HepG2 (cell line): Measurements from ENCODE around the gene IL15RA. TPM values are rescaled to one million over a fixed set of nuclear protein-coding genes. Genes with fewer than 3 reads are reported as not detected.

ENCODE experiments used
- AHDC1 ChIP-seq: sonication (generic); formaldehyde crosslinking; IDR thresholded peaks from 2 replicates; pipeline ENCODE4 v1.5.1; 2020; ENCODE audit warnings: mild to moderate bottlenecking, missing genetic modification reagents, borderline replicate concordance
- DDIT3 ChIP-seq: sonication (generic); formaldehyde crosslinking; IDR thresholded peaks from 2 replicates; pipeline ENCODE4 v1.4.0; 2020; ENCODE audit warnings: mild to moderate bottlenecking, missing genetic modification reagents
- HNRNPLL ChIP-seq: fragments of 200-400 bp; formaldehyde crosslinking; IDR thresholded peaks from 2 replicates; pipeline ENCODE4 v1.6.1; 2017; ENCODE audit warnings: mild to moderate bottlenecking, low read depth, low read length; ENCODE audit not compliant: poor library complexity, severe bottlenecking
- KAT7 ChIP-seq: IDR thresholded peaks from 2 replicates; pipeline ENCODE4 v1.6.1; 2018; ENCODE audit warnings: borderline replicate concordance, missing compliant biosample characterization
- MED8 ChIP-seq: sonication (generic); formaldehyde crosslinking; IDR thresholded peaks from 2 replicates; pipeline ENCODE4 v1.8.1; 2023; ENCODE audit warnings: mild to moderate bottlenecking, missing genetic modification reagents; ENCODE audit not compliant: insufficient replicate concordance
- MYC ChIP-seq: sonication (generic); formaldehyde crosslinking; IDR thresholded peaks from 2 replicates; pipeline ENCODE4 v1.9.0; 2021; ENCODE audit warnings: missing genetic modification reagents, borderline replicate concordance
- RBM39 ChIP-seq: fragments of 200-400 bp; formaldehyde crosslinking; IDR thresholded peaks from one replicate; pipeline ENCODE4 v1.6.1; 2018; ENCODE audit warnings: antibody characterized with exemption, mild to moderate bottlenecking, low read depth, low read length; ENCODE audit not compliant: poor library complexity, severe bottlenecking
- UBTF ChIP-seq: sonication (generic); formaldehyde crosslinking; IDR thresholded peaks from 2 replicates; pipeline ENCODE4 v1.4.0; 2020; ENCODE audit warnings: mild to moderate bottlenecking, missing genetic modification reagents
- ZFP36L2 ChIP-seq: sonication (generic); formaldehyde crosslinking; IDR thresholded peaks from 2 replicates; pipeline ENCODE4 v1.4.0; 2020; ENCODE audit warnings: missing genetic modification reagents
- ZFY ChIP-seq: sonication (generic); formaldehyde crosslinking; IDR thresholded peaks from 2 replicates; pipeline ENCODE4 v1.4.0; 2020; ENCODE audit warnings: missing genetic modification reagents
- ZNF234 ChIP-seq: sonication (generic); formaldehyde crosslinking; conservative IDR thresholded peaks from 2 replicates; pipeline ENCODE4 v1.5.1; 2020; ENCODE audit warnings: mild to moderate bottlenecking, missing genetic modification reagents
- ZNF329 ChIP-seq: sonication (generic); formaldehyde crosslinking; IDR thresholded peaks from 2 replicates; pipeline ENCODE4 v1.9.0; 2021; ENCODE audit warnings: low read depth, mild to moderate bottlenecking, missing genetic modification reagents
- ZNF451 ChIP-seq: sonication (generic); formaldehyde crosslinking; IDR thresholded peaks from 2 replicates; pipeline ENCODE4 v1.5.0; 2020; ENCODE audit warnings: mild to moderate bottlenecking, missing genetic modification reagents
- ZNF724P ChIP-seq: sonication (generic); formaldehyde crosslinking; IDR thresholded peaks from 2 replicates; pipeline ENCODE4 v1.8.0; 2022; ENCODE audit warnings: missing genetic modification reagents, borderline replicate concordance
- ZNF777 ChIP-seq: sonication (generic); formaldehyde crosslinking; IDR thresholded peaks from 2 replicates; pipeline ENCODE4 v1.4.0; 2020; ENCODE audit warnings: missing genetic modification reagents
- polyA plus RNA-seq, 8 experiments: library from polyadenylated mRNA; depleted of rRNA in 3 of 8; stranded (reverse) in 7 of 8; unstranded in 1 of 8; fragments of >200 nt; fragmentation: Illumina TruSeq in 4 of 8; extraction: Trizol in 4 of 8; gene quantifications; 2 replicates each; pipeline versions ENCODE4 v1.2.1 to v1.2.3, GENCODE V29; 2011 to 2016; ENCODE audit warnings: low read depth in 4 of 8, missing spikeins in 1 of 8, mixed read lengths in 1 of 8; ENCODE audit not compliant: insufficient read depth in 1 of 8
- total RNA-seq, 5 experiments: library from RNA; depleted of rRNA; stranded (reverse); fragments of >200 nt; fragmentation: Illumina TruSeq; extraction: Trizol; gene quantifications; 2 replicates each; pipeline ENCODE4 v1.2.3, GENCODE V29; 2016; ENCODE audit warnings: low read depth in 1 of 5
- TF ChIP-seq, protein P1 (sequence below): sonication (generic); formaldehyde crosslinking; IDR thresholded peaks from 2 replicates; pipeline ENCODE4 v1.5.1; 2020; ENCODE audit warnings: mild to moderate bottlenecking, missing genetic modification reagents, moderate library complexity

The IL15RA gene
- total and polyA plus RNA-seq, 2 of the 13 experiments (the other 11 are each of a cell fraction or from before 2014, with no cell fraction given) = 0.53 to 0.77 TPM

GRCh38 chr10:5977471-5978229 is at the start of gene IL15RA (continued):
- TF ChIP-seq AHDC1 (CRISPR knock-in tag) = no peak
- TF ChIP-seq ZNF724P (CRISPR knock-in tag) = no peak
- TF ChIP-seq HNRNPLL = peak; percentile 64
- 0 out of 2 replicates have a peak, but pooled peaks have one; percentile 14 for TF ChIP-seq MYC
- no peak for TF ChIP-seq MED8 (CRISPR knock-in tag)
- TF ChIP-seq ZNF777 = peak; percentile 90
- TF ChIP-seq, protein P1, sequence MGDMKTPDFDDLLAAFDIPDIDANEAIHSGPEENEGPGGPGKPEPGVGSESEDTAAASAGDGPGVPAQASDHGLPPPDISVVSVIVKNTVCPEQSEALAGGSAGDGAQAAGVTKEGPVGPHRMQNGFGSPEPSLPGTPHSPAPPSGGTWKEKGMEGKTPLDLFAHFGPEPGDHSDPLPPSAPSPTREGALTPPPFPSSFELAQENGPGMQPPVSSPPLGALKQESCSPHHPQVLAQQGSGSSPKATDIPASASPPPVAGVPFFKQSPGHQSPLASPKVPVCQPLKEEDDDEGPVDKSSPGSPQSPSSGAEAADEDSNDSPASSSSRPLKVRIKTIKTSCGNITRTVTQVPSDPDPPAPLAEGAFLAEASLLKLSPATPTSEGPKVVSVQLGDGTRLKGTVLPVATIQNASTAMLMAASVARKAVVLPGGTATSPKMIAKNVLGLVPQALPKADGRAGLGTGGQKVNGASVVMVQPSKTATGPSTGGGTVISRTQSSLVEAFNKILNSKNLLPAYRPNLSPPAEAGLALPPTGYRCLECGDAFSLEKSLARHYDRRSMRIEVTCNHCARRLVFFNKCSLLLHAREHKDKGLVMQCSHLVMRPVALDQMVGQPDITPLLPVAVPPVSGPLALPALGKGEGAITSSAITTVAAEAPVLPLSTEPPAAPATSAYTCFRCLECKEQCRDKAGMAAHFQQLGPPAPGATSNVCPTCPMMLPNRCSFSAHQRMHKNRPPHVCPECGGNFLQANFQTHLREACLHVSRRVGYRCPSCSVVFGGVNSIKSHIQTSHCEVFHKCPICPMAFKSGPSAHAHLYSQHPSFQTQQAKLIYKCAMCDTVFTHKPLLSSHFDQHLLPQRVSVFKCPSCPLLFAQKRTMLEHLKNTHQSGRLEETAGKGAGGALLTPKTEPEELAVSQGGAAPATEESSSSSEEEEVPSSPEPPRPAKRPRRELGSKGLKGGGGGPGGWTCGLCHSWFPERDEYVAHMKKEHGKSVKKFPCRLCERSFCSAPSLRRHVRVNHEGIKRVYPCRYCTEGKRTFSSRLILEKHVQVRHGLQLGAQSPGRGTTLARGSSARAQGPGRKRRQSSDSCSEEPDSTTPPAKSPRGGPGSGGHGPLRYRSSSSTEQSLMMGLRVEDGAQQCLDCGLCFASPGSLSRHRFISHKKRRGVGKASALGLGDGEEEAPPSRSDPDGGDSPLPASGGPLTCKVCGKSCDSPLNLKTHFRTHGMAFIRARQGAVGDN (CRISPR knock-in tag) = peak; percentile 43; the same call in 1 of the 2 replicates
- peak; percentile 25; the same call in 1 of the 2 replicates for TF ChIP-seq ZFY (CRISPR knock-in tag)
- no peak for TF ChIP-seq DDIT3 (CRISPR knock-in tag)
- no peak for TF ChIP-seq KAT7 (CRISPR knock-in tag)
- TF ChIP-seq ZNF329 = no peak
- no peak for TF ChIP-seq ZFP36L2
- TF ChIP-seq ZNF234 (CRISPR knock-in tag) = no peak
- TF ChIP-seq RBM39 = no peak
- TF ChIP-seq ZNF451 (CRISPR knock-in tag) = no peak
- peak; percentile 73 for TF ChIP-seq UBTF (CRISPR knock-in tag)
